Activated CD4-positive, alpha-beta memory T cell treated with anti-CD3 and anti-CD28 coated beads, Interleukin-2, amount 10 ng/mL, durations not matched to agents 7 days and 5 days (primary cell): ENCODE measurements around the gene SUMO2. TPM values are rescaled to one million over a fixed set of nuclear protein-coding genes. Genes with fewer than 3 reads are reported as not detected.
A peak's percentile ranks its signal among the peaks of the same experiment; 100 is the strongest.
"Not testable (repeated sequence)": the region's sequence is repeated elsewhere in the genome, so short reads cannot be mapped to it uniquely, and the experiment has no call there.

Source experiments
- CTCF ChIA-PET: fragments of 350-600 bp; sonication (Branson Sonifier 250); formaldehyde crosslinking; loops from one replicate; lab custom pipeline; 2021; ENCODE audit warnings: antibody characterized with exemption, inconsistent platforms; lab: Charles Lee
- POLR2A ChIA-PET: fragments of 350-600 bp; sonication (Branson Sonifier 250); formaldehyde crosslinking; loops from one replicate; lab custom pipeline; 2021; ENCODE audit warnings: antibody characterized with exemption; lab: Charles Lee
- DNase-seq: peaks from one replicate; pipeline ENCODE4 v3.0.0-alpha.2; 2020
- H3K27ac Mint-ChIP-seq: one replicate; pipeline ENCODE4 v1.8.0; 2021; ENCODE audit warnings: mild to moderate bottlenecking, mixed read lengths
- H3K27me3 Mint-ChIP-seq: one replicate; pipeline ENCODE4 v1.8.0; 2021; ENCODE audit warnings: mixed read lengths
- H3K36me3 Mint-ChIP-seq: one replicate; pipeline ENCODE4 v1.8.0; 2021; ENCODE audit warnings: low read depth, mixed read lengths
- H3K4me1 Mint-ChIP-seq: one replicate; pipeline ENCODE4 v1.8.0; 2021; ENCODE audit warnings: mixed read lengths
- H3K4me3 Mint-ChIP-seq: one replicate; pipeline ENCODE4 v1.8.0; 2021; ENCODE audit warnings: mild to moderate bottlenecking, mixed read lengths
- H3K9me3 Mint-ChIP-seq: one replicate; pipeline ENCODE4 v1.8.0; 2021; ENCODE audit warnings: mixed read lengths
- total RNA-seq, 2 experiments: library from RNA; stranded (reverse); gene quantifications; one replicate each; pipeline ENCODE4 v1.2.3, GENCODE V29; 2021

Gene SUMO2
- total RNA-seq, 2 experiments from 2014 or later: 548 to 559 TPM

DNA sequence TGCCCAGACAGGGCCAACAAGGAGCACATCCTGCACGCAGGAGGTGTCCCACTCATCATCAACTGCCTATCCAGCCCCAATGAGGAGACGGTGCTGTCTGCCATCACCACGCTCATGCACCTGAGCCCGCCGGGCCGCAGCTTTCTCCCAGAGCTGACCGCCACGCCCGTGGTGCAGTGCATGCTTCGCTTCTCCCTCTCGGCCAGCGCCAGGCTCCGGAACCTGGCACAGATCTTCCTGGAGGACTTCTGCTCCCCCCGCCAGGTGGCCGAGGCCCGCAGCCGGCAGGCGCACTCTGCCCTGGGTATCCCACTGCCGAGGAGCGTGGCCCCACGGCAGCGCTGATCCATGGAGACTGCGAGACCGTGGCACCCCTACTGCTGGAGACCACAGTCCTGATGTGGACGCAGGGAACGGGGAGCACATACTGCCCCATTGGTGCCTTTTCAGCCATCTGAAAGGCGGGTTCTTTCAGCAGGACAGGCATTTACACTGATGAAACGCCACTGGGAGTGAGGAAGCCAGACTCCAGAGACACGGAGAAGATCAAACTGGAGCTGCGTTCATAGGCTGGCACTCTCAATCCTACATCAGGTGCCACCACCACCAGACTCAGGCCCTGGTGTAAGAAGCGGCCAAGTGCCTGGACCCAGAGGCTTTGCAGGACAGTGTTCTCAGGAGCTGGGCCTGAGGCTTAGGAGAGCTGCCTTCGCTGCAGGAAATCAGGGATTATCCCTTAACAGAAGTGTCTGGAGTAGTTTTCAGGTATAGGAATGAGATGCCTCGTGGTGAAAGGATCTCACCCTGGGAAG is 53.9 kb downstream of the SUMO2 start:
- CTCF ChIA-PET: interaction anchor here (6.0 kb wide), 1 partner anchor 14 kb away, joined by 130 read pairs; no protein-coding TSS in a partner anchor
- no peaks in the 10 kb centered on the region for H3K9me3 Mint-ChIP-seq
- H3K27ac Mint-ChIP-seq: peak overlapping the region; percentile 61
- no peaks in the 10 kb centered on the region for H3K27me3 Mint-ChIP-seq
- POLR2A ChIA-PET: interaction anchor here (0.8 to 6.2 kb wide), 4 partner anchors 9 to 19 kb away, joined by 3 to 65 read pairs (median 24); partner anchors contain the start of gene ARMC7
- H3K4me3 Mint-ChIP-seq: peak overlapping the region; percentile 63
- DNase-seq: no peak
- H3K4me1 Mint-ChIP-seq: peaks cover 61% of the 10 kb centered on the region
- peaks cover 41% of the 10 kb centered on the region for H3K36me3 Mint-ChIP-seq

DNA sequence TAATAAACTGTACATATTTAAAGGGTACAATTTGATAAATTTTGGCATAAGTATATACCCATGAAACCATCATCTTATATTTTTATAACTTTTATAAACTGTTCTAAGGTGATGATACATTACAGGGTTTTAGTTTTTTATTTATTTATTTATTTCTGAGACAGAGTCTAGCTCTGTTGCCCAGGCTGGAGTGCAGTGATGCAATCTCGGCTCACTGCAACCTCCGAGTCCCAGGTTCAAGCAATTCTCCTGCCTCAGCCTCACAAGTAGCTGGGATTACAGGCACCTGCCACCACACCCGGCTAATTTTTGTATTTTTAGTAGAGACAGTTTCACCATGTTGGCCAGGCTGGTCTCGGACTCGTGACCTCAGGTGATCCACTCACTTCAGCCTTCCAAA is 54.8 kb downstream of the SUMO2 start:
- not testable (repeated sequence) for H3K4me3 Mint-ChIP-seq, H3K27me3 Mint-ChIP-seq, DNase-seq, H3K9me3 Mint-ChIP-seq
- peaks cover 64% of the 10 kb centered on the region for H3K4me1 Mint-ChIP-seq
- H3K36me3 Mint-ChIP-seq: peaks cover 42% of the 10 kb centered on the region
- H3K27ac Mint-ChIP-seq: peak overlapping the region; percentile 61
- POLR2A ChIA-PET: interaction anchor here (1.7 to 6.2 kb wide), 2 partner anchors 13 to 17 kb away, joined by 4 to 65 read pairs; no protein-coding TSS in a partner anchor
- CTCF ChIA-PET: interaction anchor here (0.6 to 6.0 kb wide), 3 partner anchors 15 to 194 kb away, joined by 3 to 95 read pairs (median 3); no protein-coding TSS in a partner anchor

DNA sequence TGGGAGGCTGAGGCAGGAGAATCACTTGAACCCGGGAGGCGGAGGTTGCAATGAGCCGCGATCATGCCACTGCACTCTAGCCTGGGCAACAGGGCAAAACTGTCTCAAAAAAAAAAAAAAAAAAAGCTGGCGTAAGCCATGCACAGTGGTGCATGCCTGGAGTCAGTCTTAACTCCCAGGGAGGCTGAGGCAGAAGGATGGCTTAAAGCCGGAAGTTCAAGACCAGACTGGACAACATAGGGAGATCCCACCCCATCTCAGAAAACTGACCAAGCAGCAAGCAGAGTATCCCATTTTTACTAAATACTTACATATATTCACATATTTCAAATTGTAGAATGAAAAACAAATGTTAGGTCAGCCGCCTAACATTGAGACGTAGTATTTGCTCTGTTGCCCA is 55.8 kb downstream of the SUMO2 start:
- CTCF ChIA-PET: interaction anchor here (0.7 to 6.0 kb wide), 3 partner anchors 14 to 78 kb away, joined by 3 to 95 read pairs (median 3); no protein-coding TSS in a partner anchor
- Mint-ChIP-seq H3K27ac (peak overlapping the region; percentile 49), H3K36me3 (peaks cover 38% of the 10 kb centered on the region)

DNA sequence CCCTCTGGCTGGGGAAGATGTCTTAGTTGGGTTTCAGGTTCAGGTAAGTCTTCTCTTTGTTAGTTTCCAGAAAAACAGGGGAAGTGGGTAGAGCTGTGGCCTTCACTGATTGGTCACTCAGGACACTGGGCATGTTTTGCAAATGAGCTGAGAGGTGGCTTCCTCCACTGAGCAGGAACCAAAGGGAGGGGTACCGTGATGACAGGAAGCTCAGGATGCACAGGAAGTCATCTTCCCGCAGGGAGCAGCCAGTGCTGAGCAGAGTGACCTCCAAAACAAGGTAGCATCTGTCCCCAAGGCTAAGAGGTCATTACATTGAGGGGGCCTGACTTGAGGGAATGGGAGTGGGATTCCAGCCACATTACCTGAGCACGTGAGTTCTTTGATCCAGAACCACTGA is 56.8 kb downstream of the SUMO2 start:
- DNase-seq: peak; percentile 53
- Mint-ChIP-seq H3K4me3 (peak overlapping the region; percentile 25), H3K9me3 (no peaks in the 10 kb centered on the region), H3K4me1 (peaks cover 62% of the 10 kb centered on the region), H3K36me3 (peaks cover 44% of the 10 kb centered on the region), H3K27me3 (no peaks in the 10 kb centered on the region), H3K27ac (peak overlapping the region; percentile 90)
- CTCF ChIA-PET: interaction anchor here (1.3 to 6.0 kb wide), 3 partner anchors 13 to 56 kb away, joined by 3 to 95 read pairs (median 3); no protein-coding TSS in a partner anchor
- POLR2A ChIA-PET: interaction anchor here (0.9 to 6.2 kb wide), 7 partner anchors 11 to 45 kb away, joined by 3 to 65 read pairs (median 5); partner anchors contain the start of gene JPT1

More for the DNA sequence above, 55.8 kb downstream of the SUMO2 start:
- H3K27me3 Mint-ChIP-seq: no peaks in the 10 kb centered on the region
- H3K4me1 Mint-ChIP-seq: peaks cover 59% of the 10 kb centered on the region
- H3K4me3 Mint-ChIP-seq: no peak overlapping the region
- no peak for DNase-seq
- no peaks in the 10 kb centered on the region for H3K9me3 Mint-ChIP-seq
- POLR2A ChIA-PET: interaction anchor here (1.5 to 6.2 kb wide), 3 partner anchors 10 to 16 kb away, joined by 4 to 65 read pairs (median 5); no protein-coding TSS in a partner anchor

DNA sequence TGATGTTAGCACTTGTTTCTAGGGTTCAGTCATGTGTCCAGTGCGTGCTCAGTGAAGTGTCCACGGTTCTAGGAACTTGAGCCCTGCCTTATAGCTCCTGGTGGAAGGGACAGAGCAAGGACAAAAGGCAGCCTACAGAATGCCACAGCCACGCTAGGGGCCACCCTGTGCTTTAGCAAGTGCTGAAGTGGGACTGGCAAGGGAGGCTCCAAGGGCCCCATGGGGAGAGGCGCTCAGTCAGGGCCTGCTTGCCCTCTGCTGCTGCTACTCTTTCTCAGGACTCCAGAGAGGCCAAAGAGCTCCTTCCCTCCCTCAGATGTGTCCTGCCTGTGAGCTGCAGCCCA is 58.0 kb downstream of the SUMO2 start:
- CTCF ChIA-PET: interaction anchor here (0.5 to 6.0 kb wide), 5 partner anchors 8 to 113 kb away, joined by 3 to 95 read pairs (median 4); partner anchors contain the start of gene NUP85

DNA sequence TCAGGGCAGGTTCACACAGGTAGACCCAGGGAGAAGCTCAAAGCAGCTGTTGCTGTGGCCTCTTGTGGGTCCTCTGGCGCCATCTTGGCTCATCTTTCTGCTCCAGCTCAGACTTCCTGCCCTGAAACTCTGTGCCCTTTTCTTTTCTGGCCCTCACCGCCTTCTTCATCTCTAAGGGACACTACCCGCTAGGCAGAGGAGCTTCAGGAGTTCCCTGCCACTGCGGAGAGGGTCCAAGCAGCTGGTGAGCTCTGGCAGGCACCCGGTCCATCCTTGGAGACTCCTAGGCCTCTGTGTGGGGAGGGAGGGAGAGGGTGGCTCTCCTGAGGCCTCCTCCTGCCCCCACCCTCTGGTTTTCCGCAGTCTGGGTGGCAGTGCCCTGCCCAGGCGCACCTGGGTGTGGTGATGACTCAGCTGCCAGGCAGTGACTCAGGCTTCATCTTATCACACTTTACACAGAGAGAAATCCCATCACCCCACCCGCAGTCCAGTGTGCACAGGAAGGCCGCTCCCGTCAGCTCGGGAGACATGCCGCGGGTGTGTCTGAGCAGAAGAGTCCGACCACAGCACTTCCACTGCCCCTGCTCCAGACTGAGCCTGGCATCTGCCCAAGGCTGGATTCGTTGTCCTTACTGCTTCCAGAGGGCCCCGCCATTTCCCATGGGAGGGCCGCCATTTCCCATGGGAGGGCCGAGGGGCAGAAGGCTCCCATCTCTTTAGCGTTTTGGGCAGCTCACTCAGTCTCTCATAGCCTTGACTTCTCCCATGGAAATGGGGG is 58.5 kb downstream of the SUMO2 start:
- POLR2A ChIA-PET: interaction anchor here (0.8 to 6.2 kb wide), 17 partner anchors 9 to 630 kb away, joined by 3 to 65 read pairs (median 3); partner anchors contain the start of genes ARMC7, FDXR, JPT1 and NUP85
- Mint-ChIP-seq H3K27me3 (no peaks in the 10 kb centered on the region), H3K9me3 (no peaks in the 10 kb centered on the region), H3K4me3 (peak overlapping the region; percentile 34), H3K4me1 (peaks cover 56% of the 10 kb centered on the region), H3K36me3 (peaks cover 38% of the 10 kb centered on the region), H3K27ac (peak overlapping the region; percentile 90)
- CTCF ChIA-PET: interaction anchor here (0.5 to 6.0 kb wide), 9 partner anchors 8 to 332 kb away, joined by 3 to 95 read pairs (median 4); partner anchors contain the start of genes NUP85 and TMEM94
- DNase-seq: peak; percentile 84

More for the DNA sequence above, 58.0 kb downstream of the SUMO2 start:
- H3K4me1 Mint-ChIP-seq: peaks cover 61% of the 10 kb centered on the region
- H3K27ac Mint-ChIP-seq: peak overlapping the region; percentile 90
- no peaks in the 10 kb centered on the region for H3K9me3 Mint-ChIP-seq
- no peaks in the 10 kb centered on the region for H3K27me3 Mint-ChIP-seq
- POLR2A ChIA-PET: interaction anchor here (0.9 to 6.2 kb wide), 14 partner anchors 10 to 629 kb away, joined by 3 to 65 read pairs (median 4); partner anchors contain the start of genes ARMC7, JPT1, NUP85 and SUMO2
- peak overlapping the region; percentile 34 for H3K4me3 Mint-ChIP-seq
- no peak for DNase-seq
- H3K36me3 Mint-ChIP-seq: peaks cover 43% of the 10 kb centered on the region

DNA sequence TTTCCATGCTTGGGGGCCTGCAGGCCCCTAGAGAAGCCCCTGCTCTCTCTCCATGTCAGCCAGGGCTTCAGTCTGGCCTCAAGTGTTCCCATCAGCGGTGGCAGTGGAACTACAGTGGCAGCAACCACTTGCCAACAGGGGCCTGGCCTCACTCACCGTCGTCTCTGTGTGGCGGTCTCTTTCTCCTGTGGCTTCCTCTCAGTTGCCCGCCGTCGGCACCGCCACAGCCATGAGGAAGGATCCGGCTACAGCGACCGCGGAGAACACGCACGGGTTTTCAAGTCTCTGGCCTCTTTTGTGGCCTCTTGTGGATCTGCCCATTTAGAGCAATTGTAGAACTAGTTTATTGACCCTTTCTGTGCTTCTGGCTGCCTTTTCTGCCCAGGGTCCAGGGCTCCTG is 64.5 kb downstream of the SUMO2 start:
- Mint-ChIP-seq H3K4me3 (no peak overlapping the region), H3K27ac (no peak overlapping the region), H3K36me3 (peaks cover 43% of the 10 kb centered on the region), H3K9me3 (no peaks in the 10 kb centered on the region), H3K4me1 (peaks cover 47% of the 10 kb centered on the region), H3K27me3 (no peaks in the 10 kb centered on the region)
- POLR2A ChIA-PET: interaction anchor here (1.6 kb wide), 1 partner anchor 65 kb away, joined by 4 read pairs; the partner anchor contains the start of gene SUMO2
- DNase-seq: no peak
- CTCF ChIA-PET: interaction anchor here (1.8 to 9.0 kb wide), 4 partner anchors 13 to 158 kb away, joined by 4 to 158 read pairs (median 124); partner anchors contain the start of gene NT5C

DNA sequence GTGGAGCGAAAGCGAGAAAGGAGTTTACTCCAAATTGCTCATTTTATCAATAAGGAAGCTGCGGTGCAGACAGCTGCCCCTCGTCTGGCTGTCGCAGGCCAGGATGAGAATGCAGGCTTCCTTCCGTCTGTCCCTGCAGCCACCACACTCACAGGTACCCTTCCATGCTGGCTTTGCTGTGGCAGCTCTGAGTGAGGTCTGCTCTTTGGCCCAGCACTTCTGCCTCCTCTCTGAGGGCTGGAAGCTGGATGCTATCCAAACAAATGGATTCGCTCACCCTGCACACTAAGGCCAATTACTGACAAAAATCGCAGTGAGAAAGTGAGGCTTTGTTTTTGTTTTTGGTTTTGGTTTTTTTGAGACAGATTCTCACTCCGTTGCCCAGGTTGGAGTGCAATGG is 66.0 kb downstream of the SUMO2 start:
- POLR2A ChIA-PET: interaction anchor here (1.4 to 4.1 kb wide), 5 partner anchors 9 to 104 kb away, joined by 4 to 65 read pairs (median 5); partner anchors contain the start of genes JPT1, MRPL58 and SUMO2
- H3K27ac Mint-ChIP-seq: no peak overlapping the region
- H3K36me3 Mint-ChIP-seq: peaks cover 49% of the 10 kb centered on the region
- no peaks in the 10 kb centered on the region for H3K27me3 Mint-ChIP-seq
- no peak overlapping the region for H3K4me3 Mint-ChIP-seq
- no peak for DNase-seq
- CTCF ChIA-PET: interaction anchor here (1.8 to 9.0 kb wide), 5 partner anchors 12 to 156 kb away, joined by 4 to 158 read pairs (median 119); partner anchors contain the start of gene NT5C
- H3K4me1 Mint-ChIP-seq: peaks cover 48% of the 10 kb centered on the region
- no peaks in the 10 kb centered on the region for H3K9me3 Mint-ChIP-seq

Other genes starting within 250 kb of the SUMO2 start
- gene OTOP3, start 247.1 kb downstream of the SUMO2 start, total RNA-seq: not detected
- gene HID1, start 210.2 kb downstream of the SUMO2 start, total RNA-seq: 1 to 10 TPM in 1 of 2 experiments, under 1 TPM in 1; 0.38 to 1.4 TPM
- gene CDR2L, start 195.3 kb downstream of the SUMO2 start, total RNA-seq: under 1 TPM; 0.50 to 0.63 TPM
- 10 to 100 TPM; 45.4 to 49.6 TPM for gene MRPL58, start 170.3 kb downstream of the SUMO2 start, total RNA-seq
- 100 to 1,000 TPM; 242 TPM for gene ATP5PD, start 136.0 kb downstream of the SUMO2 start, total RNA-seq
- gene KCTD2, start 135.7 kb downstream of the SUMO2 start, total RNA-seq: 10 to 100 TPM; 24.2 to 24.9 TPM
- gene SLC16A5, start 95.0 kb downstream of the SUMO2 start, total RNA-seq: 10 to 100 TPM; 10.4 TPM
- gene ARMC7, start 73.0 kb downstream of the SUMO2 start, total RNA-seq: 10 to 100 TPM; 17.1 to 17.9 TPM
- 10 to 100 TPM; 68.2 to 69.4 TPM for gene NT5C, start 51.2 kb downstream of the SUMO2 start, total RNA-seq
- gene JPT1, start 28.4 kb downstream of the SUMO2 start, total RNA-seq: 100 to 1,000 TPM; 305 to 329 TPM
- 100 to 1,000 TPM; 109 to 116 TPM for gene NUP85, start 22.7 kb upstream of the SUMO2 start, total RNA-seq
- gene GGA3, start 78.6 kb upstream of the SUMO2 start, total RNA-seq: 10 to 100 TPM; 73.4 to 79.4 TPM
- gene MRPS7, start 78.9 kb upstream of the SUMO2 start, total RNA-seq: 10 to 100 TPM; 39.7 to 40.0 TPM
- gene MIF4GD, start 88.3 kb upstream of the SUMO2 start, total RNA-seq: 10 to 100 TPM; 54.8 to 60.3 TPM
- 10 to 100 TPM; 24.3 to 27.9 TPM for gene SLC25A19, start 106.5 kb upstream of the SUMO2 start, total RNA-seq
- gene GRB2, start 222.7 kb upstream of the SUMO2 start, total RNA-seq: 100 to 1,000 TPM; 130 to 132 TPM